Hematopoietic multipotent progenitor cell treated with erythropoietin and hydrocortisone succinate and interleukin-3 and kit ligand, for 15 days (in vitro differentiated cells): ENCODE measurements around the gene XRCC1.
"Not testable (repeated sequence)": the region's sequence is repeated elsewhere in the genome, so short reads cannot be mapped to it uniquely, and the experiment has no call there.

Experiments used
- DNase-seq: peaks from one replicate; pipeline ENCODE4 v3.0.0-alpha.2; 2015; ENCODE audit warnings: low spot score

XRCC1 gene

GRCh38 chr19:43600326-43600725 lies 25.0 kb upstream of the XRCC1 start:
- DNase-seq, result not testable (repeated sequence)

- no peak for DNase-seq
These were observed 24.4 kb upstream of the XRCC1 start for GRCh38 chr19:43599635-43600295.

GRCh38 chr19:43598445-43599240 lies 23.3 kb upstream of the XRCC1 start:
- DNase-seq, result no peak

- no peak for DNase-seq
These were observed 22.5 kb upstream of the XRCC1 start for GRCh38 chr19:43597876-43598275.

- peak; percentile 16 for DNase-seq
These were observed 21.6 kb upstream of the XRCC1 start for GRCh38 chr19:43596842-43597461.

- DNase-seq, result peak; percentile 100
These were observed 20.9 kb upstream of the XRCC1 start, which contains the start of the genes IRGQ and ZNF576 for GRCh38 chr19:43595999-43596841. IRGQ (minus strand) TSS chr19:43596134; CDS start chr19:43595338, 796 bp downstream. ZNF576 (plus strand) TSS chr19:43596595; CDS start chr19:43597109, 514 bp downstream.

GRCh38 chr19:43595605-43595998 lies 20.3 kb upstream of the XRCC1 start:
- no peak for DNase-seq

- peak; percentile 66 for DNase-seq
These were observed 19.6 kb upstream of the XRCC1 start for GRCh38 chr19:43594710-43595604.

GRCh38 chr19:43594081-43594697 lies 18.9 kb upstream of the XRCC1 start:
- DNase-seq, result no peak

GRCh38 chr19:43592800-43593350 lies 17.5 kb upstream of the XRCC1 start:
- DNase-seq, result no peak

- DNase-seq, result no peak
These were observed 16.8 kb upstream of the XRCC1 start for GRCh38 chr19:43591904-43592772.

GRCh38 chr19:43589678-43590077 lies 14.4 kb upstream of the XRCC1 start:
- DNase-seq, result no peak

GRCh38 chr19:43589277-43589676 lies 13.9 kb upstream of the XRCC1 start:
- no peak for DNase-seq

GRCh38 chr19:43587029-43587428 lies 11.7 kb upstream of the XRCC1 start:
- not testable (repeated sequence) for DNase-seq

GRCh38 chr19:43586346-43586745 lies 11.0 kb upstream of the XRCC1 start:
- no peak for DNase-seq

- no peak for DNase-seq
These were observed 9.2 kb upstream of the XRCC1 start for GRCh38 chr19:43584484-43584883.

- DNase-seq, result no peak
These were observed 7.2 kb upstream of the XRCC1 start for GRCh38 chr19:43582495-43582894.

- no peak for DNase-seq
These were observed 6.1 kb upstream of the XRCC1 start for GRCh38 chr19:43581467-43581866.

GRCh38 chr19:43578787-43579186 lies 3.5 kb upstream of the XRCC1 start:
- DNase-seq, result no peak
